Nephron (organoid): ENCODE measurements around the gene ZFAND3.

ENCODE experiments used
- H3K27ac Mint-ChIP-seq, 3 experiments: 2 replicates each; pipeline ENCODE4 v1.8.0; 2020; ENCODE audit warnings: mixed read lengths in 3 of 3, mild to moderate bottlenecking in 2 of 3, moderate library complexity in 1 of 3
- H3K27me3 Mint-ChIP-seq: 2 replicates; pipeline ENCODE4 v1.8.0; 2021; ENCODE audit warnings: low read depth, mild to moderate bottlenecking, moderate library complexity, mixed read lengths
- H3K36me3 Mint-ChIP-seq: 2 replicates; pipeline ENCODE4 v1.8.0; 2020; ENCODE audit warnings: low read depth, mixed read lengths
- H3K4me1 Mint-ChIP-seq: 2 replicates; pipeline ENCODE4 v1.8.0; 2020; ENCODE audit warnings: mixed read lengths
- H3K4me3 Mint-ChIP-seq, 3 experiments: 2 replicates each; pipeline ENCODE4 v1.8.0; 2020; ENCODE audit warnings: mild to moderate bottlenecking in 3 of 3, mixed read lengths in 3 of 3, moderate library complexity in 2 of 3
- H3K9me3 Mint-ChIP-seq: 2 replicates; pipeline ENCODE4 v1.8.0; 2020; ENCODE audit warnings: mixed read lengths
- TF ChIP-seq, protein P1 (sequence below), 3 experiments: fragments of 200-600 bp; sonication (generic); IDR thresholded peaks; one replicate each; pipeline ENCODE4 v1.5.0; 2021; ENCODE audit warnings: antibody characterized with exemption in 3 of 3; ENCODE audit not compliant: unreplicated experiment in 3 of 3

Gene ZFAND3

DNA sequence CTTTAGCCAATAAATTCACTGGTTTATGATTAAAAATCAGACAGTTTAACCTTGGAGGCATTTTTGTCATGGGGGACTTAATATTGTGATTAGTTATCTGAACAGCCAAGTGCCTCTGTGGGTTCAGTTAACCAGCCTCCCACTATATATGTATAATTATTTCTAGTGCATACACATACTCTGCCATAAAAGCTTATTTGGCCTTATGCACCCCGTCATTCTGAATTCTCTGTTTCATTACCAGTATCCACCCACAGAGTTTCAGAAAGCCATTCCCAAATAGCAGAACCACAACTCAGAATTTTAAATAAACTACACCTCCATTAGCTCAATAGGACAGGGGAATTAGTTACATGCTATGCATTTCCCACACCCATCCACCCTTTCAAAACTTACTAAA is 279.7 kb downstream of the ZFAND3 start:
- Mint-ChIP-seq H3K4me1 (no peaks in the 10 kb centered on the region), H3K36me3 (peaks cover 8% of the 10 kb centered on the region), H3K27ac (no peak overlapping the region), H3K27me3 (no peaks in the 10 kb centered on the region), H3K9me3 (no peaks in the 10 kb centered on the region), H3K4me3 (no peak overlapping the region)
- TF ChIP-seq, protein P1, sequence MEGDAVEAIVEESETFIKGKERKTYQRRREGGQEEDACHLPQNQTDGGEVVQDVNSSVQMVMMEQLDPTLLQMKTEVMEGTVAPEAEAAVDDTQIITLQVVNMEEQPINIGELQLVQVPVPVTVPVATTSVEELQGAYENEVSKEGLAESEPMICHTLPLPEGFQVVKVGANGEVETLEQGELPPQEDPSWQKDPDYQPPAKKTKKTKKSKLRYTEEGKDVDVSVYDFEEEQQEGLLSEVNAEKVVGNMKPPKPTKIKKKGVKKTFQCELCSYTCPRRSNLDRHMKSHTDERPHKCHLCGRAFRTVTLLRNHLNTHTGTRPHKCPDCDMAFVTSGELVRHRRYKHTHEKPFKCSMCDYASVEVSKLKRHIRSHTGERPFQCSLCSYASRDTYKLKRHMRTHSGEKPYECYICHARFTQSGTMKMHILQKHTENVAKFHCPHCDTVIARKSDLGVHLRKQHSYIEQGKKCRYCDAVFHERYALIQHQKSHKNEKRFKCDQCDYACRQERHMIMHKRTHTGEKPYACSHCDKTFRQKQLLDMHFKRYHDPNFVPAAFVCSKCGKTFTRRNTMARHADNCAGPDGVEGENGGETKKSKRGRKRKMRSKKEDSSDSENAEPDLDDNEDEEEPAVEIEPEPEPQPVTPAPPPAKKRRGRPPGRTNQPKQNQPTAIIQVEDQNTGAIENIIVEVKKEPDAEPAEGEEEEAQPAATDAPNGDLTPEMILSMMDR (IDR thresholded peaks at IDR 0.05; ENCODE audit: unreplicated experiment in 3 of 3) = no peak

DNA sequence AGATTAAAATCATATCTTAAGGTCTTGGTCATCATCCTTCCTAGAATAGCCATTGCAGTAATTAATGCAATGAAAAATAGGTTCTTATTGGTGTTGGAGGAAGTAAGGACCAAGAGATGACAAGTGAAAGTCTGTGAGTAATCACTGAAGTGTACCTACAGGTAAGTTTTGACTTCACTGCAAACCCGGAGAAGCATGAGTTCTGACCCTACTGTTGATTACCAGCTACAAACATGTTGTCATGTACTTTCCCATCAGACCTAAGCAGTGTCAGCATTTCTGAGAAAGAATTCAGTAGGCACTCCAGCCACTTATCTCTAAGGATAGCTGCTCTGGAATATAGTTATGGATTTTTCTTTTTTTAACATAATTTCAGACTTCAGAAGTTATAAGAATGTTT is 280.9 kb downstream of the ZFAND3 start:
- TF ChIP-seq, protein P1 (IDR thresholded peaks at IDR 0.05; ENCODE audit: unreplicated experiment in 3 of 3) = no peak
- no peaks in the 10 kb centered on the region for H3K27me3 Mint-ChIP-seq
- peaks cover 8% of the 10 kb centered on the region for H3K36me3 Mint-ChIP-seq
- no peak overlapping the region for H3K27ac Mint-ChIP-seq
- H3K9me3 Mint-ChIP-seq = no peaks in the 10 kb centered on the region
- H3K4me1 Mint-ChIP-seq = no peaks in the 10 kb centered on the region
- no peak overlapping the region for H3K4me3 Mint-ChIP-seq

DNA sequence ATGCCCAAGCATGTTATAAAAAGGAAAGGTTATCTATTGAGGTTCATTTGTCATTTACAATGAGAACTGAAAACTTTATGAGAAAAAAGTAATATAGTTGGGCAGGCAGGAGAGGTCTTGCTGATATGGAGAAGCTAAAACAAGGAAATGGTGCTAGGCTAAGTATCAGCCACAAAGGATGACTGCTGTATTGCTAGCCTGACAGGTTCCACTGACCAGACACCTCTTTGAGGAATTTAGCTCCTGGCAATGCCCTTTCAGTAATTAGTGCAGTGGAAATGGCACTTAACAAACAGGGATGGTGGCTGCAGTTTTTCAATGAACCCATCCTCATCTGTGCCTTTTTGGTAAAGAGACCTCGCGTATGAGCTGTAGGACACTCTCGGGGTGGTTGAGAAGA is 284.4 kb downstream of the ZFAND3 start:
- TF ChIP-seq, protein P1 (IDR thresholded peaks at IDR 0.05; ENCODE audit: unreplicated experiment in 3 of 3) = no peak
- H3K27ac Mint-ChIP-seq = no peak overlapping the region
- H3K36me3 Mint-ChIP-seq = peaks cover 22% of the 10 kb centered on the region
- H3K9me3 Mint-ChIP-seq = no peaks in the 10 kb centered on the region
- H3K4me3 Mint-ChIP-seq = no peak overlapping the region
- H3K27me3 Mint-ChIP-seq = no peaks in the 10 kb centered on the region
- no peaks in the 10 kb centered on the region for H3K4me1 Mint-ChIP-seq

DNA sequence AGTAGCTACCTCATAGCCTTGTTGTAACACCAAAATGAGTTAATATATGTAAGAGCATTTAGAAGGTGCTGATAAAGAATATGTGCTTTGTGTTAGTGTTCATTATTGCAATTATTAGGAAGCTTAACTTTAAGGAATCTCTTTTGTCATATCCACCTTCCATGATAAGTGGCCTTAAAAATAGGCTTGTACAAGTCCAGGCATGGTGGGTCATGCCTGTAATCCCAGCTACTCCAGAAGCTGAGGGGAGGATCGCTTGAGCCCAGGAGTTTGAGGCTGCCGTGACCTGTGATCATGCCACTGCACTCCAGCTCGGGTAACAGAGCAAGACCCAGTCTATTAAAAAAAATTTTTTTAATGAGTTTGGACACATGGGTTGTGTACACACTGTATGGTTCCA is 285.5 kb downstream of the ZFAND3 start:
- Mint-ChIP-seq H3K4me3 (no peak overlapping the region), H3K4me1 (peaks cover 3% of the 10 kb centered on the region), H3K27ac (no peak overlapping the region), H3K36me3 (peaks cover 28% of the 10 kb centered on the region), H3K27me3 (no peaks in the 10 kb centered on the region), H3K9me3 (no peaks in the 10 kb centered on the region)
- TF ChIP-seq, protein P1 (IDR thresholded peaks at IDR 0.05; ENCODE audit: unreplicated experiment in 3 of 3) = no peak

DNA sequence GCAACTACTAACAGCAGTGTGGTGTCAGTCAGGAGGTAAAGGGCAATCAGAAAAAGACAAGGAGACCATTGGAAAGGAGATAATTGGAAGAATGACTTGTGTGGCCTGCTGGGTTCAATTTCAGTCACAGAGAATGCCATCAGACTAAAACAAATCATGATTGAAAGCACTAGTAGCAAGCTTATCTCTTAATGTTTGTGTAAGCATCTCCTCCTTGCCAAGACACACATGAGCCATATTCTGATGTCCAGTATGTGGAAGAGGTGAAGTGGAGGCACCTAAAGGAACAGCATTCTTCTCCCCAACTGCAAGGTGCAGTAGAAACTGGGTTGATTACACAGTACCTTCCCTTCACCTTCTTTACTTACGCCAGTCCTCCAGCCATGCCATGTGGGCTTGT is 287.5 kb downstream of the ZFAND3 start:
- Mint-ChIP-seq H3K9me3 (no peaks in the 10 kb centered on the region), H3K27me3 (no peaks in the 10 kb centered on the region), H3K4me3 (no peak overlapping the region), H3K4me1 (peaks cover 15% of the 10 kb centered on the region), H3K27ac (no peak overlapping the region), H3K36me3 (peaks cover 21% of the 10 kb centered on the region)
- TF ChIP-seq, protein P1 (IDR thresholded peaks at IDR 0.05; ENCODE audit: unreplicated experiment in 3 of 3) = no peak

DNA sequence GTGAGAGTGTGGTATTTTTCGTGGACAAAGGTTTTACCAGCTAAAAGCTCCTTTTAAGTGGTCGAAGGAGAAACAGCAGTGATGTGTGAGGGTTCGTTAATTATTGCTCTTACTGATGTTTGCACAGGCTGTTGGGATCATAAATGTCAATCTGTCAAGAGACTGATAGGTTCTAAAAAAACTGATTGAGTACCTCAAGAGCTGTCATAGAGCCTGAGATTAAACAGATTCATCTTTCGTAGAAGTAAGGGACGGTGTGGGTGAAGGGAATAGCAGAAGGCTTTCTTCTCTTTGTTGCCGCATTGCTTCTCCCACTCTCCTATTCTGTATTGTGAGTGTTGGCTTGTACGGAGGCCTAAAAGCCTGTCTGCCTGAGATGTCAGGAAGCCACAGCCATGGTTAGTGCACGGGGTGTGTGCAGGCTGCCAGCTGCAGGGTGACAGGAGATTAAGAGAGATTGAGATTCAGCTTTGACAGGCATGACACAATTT is 291.0 kb downstream of the ZFAND3 start:
- TF ChIP-seq, protein P1 (IDR thresholded peaks at IDR 0.05; ENCODE audit: unreplicated experiment in 3 of 3) = no peak
- no peaks in the 10 kb centered on the region for H3K27me3 Mint-ChIP-seq
- peak overlapping the region; percentile 18 to 29 (median 27) for H3K27ac Mint-ChIP-seq
- H3K36me3 Mint-ChIP-seq = peaks cover 25% of the 10 kb centered on the region
- no peaks in the 10 kb centered on the region for H3K9me3 Mint-ChIP-seq
- no peak overlapping the region for H3K4me3 Mint-ChIP-seq
- H3K4me1 Mint-ChIP-seq = peaks cover 30% of the 10 kb centered on the region
